ENCODE measurements around the gene TENT5A. TPM values are rescaled to one million over a fixed set of nuclear protein-coding genes. Genes with fewer than 3 reads are reported as not detected.

TENT5A gene
- total RNA-seq, 1 donor from 2014 or later = 17.2 TPM

- no peak for TF ChIP-seq CTCF (IDR thresholded peaks at IDR 0.05)
- ATAC-seq = no peak
- intact Hi-C loops (cut with DNase I) = no loop called here
- Histone ChIP-seq H3K9me3 (no peaks in the 10 kb centered on the region), H3K27me3 (no peaks in the 10 kb centered on the region), H3K4me3 (no peak overlapping the region), H3K36me3 (no peaks in the 10 kb centered on the region), H3K27ac (no peak overlapping the region), H3K4me1 (peaks cover 3% of the 10 kb centered on the region)
- no peak for DNase-seq
These were observed 36.3 kb upstream of the TENT5A start for GRCh38 chr6:81788748-81789147.

GRCh38 chr6:81787313-81788068 lies 35.0 kb upstream of the TENT5A start:
- no peaks in the 10 kb centered on the region for H3K27me3 ChIP-seq
- DNase-seq = no peak
- no peaks in the 10 kb centered on the region for H3K36me3 ChIP-seq
- no peaks in the 10 kb centered on the region for H3K9me3 ChIP-seq
- no peak overlapping the region for H3K27ac ChIP-seq
- intact Hi-C loops (cut with DNase I) = no loop called here
- peaks cover 3% of the 10 kb centered on the region for H3K4me1 ChIP-seq
- H3K4me3 ChIP-seq = no peak overlapping the region
- no peak for ATAC-seq
- TF ChIP-seq CTCF (IDR thresholded peaks at IDR 0.05) = no peak

GRCh38 chr6:81786150-81786549 lies 33.7 kb upstream of the TENT5A start:
- H3K4me1 ChIP-seq = peaks cover 3% of the 10 kb centered on the region
- DNase-seq (no peak), ATAC-seq (no peak)
- no peak for TF ChIP-seq CTCF (IDR thresholded peaks at IDR 0.05)
- no peaks in the 10 kb centered on the region for H3K36me3 ChIP-seq
- H3K27me3 ChIP-seq = no peaks in the 10 kb centered on the region
- H3K4me3 ChIP-seq = no peak overlapping the region
- no peak overlapping the region for H3K27ac ChIP-seq
- intact Hi-C loops (cut with DNase I) = no loop called here
- no peaks in the 10 kb centered on the region for H3K9me3 ChIP-seq

- intact Hi-C loops (cut with DNase I) = no loop called here
- DNase-seq = no peak
These were observed 32.9 kb upstream of the TENT5A start for GRCh38 chr6:81785377-81785776.

GRCh38 chr6:81783893-81784292 lies 31.4 kb upstream of the TENT5A start:
- no peaks in the 10 kb centered on the region for H3K36me3 ChIP-seq
- DNase-seq (no peak), ATAC-seq (no peak)
- H3K9me3 ChIP-seq = no peaks in the 10 kb centered on the region
- peaks cover 3% of the 10 kb centered on the region for H3K4me1 ChIP-seq
- H3K27me3 ChIP-seq = no peaks in the 10 kb centered on the region
- intact Hi-C loops (cut with DNase I) = no loop called here
- H3K27ac ChIP-seq = no peak overlapping the region
- no peak overlapping the region for H3K4me3 ChIP-seq
- TF ChIP-seq CTCF (IDR thresholded peaks at IDR 0.05) = no peak

More at GRCh38 chr6:81785377-81785776, 32.9 kb upstream of the TENT5A start:
- no peak for TF ChIP-seq CTCF (IDR thresholded peaks at IDR 0.05)
- no peaks in the 10 kb centered on the region for H3K36me3 ChIP-seq
- no peaks in the 10 kb centered on the region for H3K9me3 ChIP-seq
- no peak overlapping the region for H3K4me3 ChIP-seq
- H3K4me1 ChIP-seq = peaks cover 3% of the 10 kb centered on the region
- no peak for ATAC-seq
- H3K27me3 ChIP-seq = no peaks in the 10 kb centered on the region
- H3K27ac ChIP-seq = no peak overlapping the region

Data from upper lobe of right lung (tissue), 1 donor.